ENCODE data around the gene RIC8B.

Gene RIC8B

GRCh38 chr12:106910202-106910601, 135.7 kb downstream of the RIC8B start:
- Histone ChIP-seq H3K4me3 (ENCODE audit: low read length) (peak overlapping the region; percentile 43; the same call in 1 of the 2 replicates), H3K27me3 (ENCODE audit: low read depth, low read length) (peaks cover 82% of the 10 kb centered on the region), H3K4me2 (ENCODE audit: low read length) (peak overlapping the region; percentile 68), H3K36me3 (replicated peaks; ENCODE audit: low read depth, low read length) (no peaks in the 10 kb centered on the region), H4K20me1 (ENCODE audit: insufficient read depth, low read length) (peaks cover 73% of the 10 kb centered on the region), H3K4me1 (ENCODE audit: low read length) (peaks cover 26% of the 10 kb centered on the region), H2AFZ (ENCODE audit: low read depth, low read length) (no peak overlapping the region), H3K9ac (ENCODE audit: low read length) (no peak overlapping the region), H3K9me3 (ENCODE audit: insufficient read depth, low read length) (no peaks in the 10 kb centered on the region), H3K79me2 (ENCODE audit: low read length) (no peaks in the 10 kb centered on the region), H3K27ac (ENCODE audit: low read length) (no peak overlapping the region)
- TF ChIP-seq EZH2phosphoT487 (IDR thresholded peaks at IDR 0.05; ENCODE audit: low read depth) (peak; percentile 93), CTCF (IDR thresholded peaks at IDR 0.05; ENCODE audit: low read depth, low read length) (no peak)

GRCh38 chr12:106911581-106911980, 137.1 kb downstream of the RIC8B start:
- Histone ChIP-seq H3K9me3 (ENCODE audit: insufficient read depth, low read length) (no peaks in the 10 kb centered on the region), H3K4me1 (ENCODE audit: low read length) (peaks cover 26% of the 10 kb centered on the region), H2AFZ (ENCODE audit: low read depth, low read length) (no peak overlapping the region), H3K27me3 (ENCODE audit: low read depth, low read length) (peaks cover 84% of the 10 kb centered on the region), H3K36me3 (replicated peaks; ENCODE audit: low read depth, low read length) (no peaks in the 10 kb centered on the region), H3K27ac (ENCODE audit: low read length) (no peak overlapping the region), H4K20me1 (ENCODE audit: insufficient read depth, low read length) (peaks cover 78% of the 10 kb centered on the region), H3K4me2 (ENCODE audit: low read length) (peak overlapping the region; percentile 68), H3K4me3 (ENCODE audit: low read length) (peak overlapping the region; percentile 16; the same call in 1 of the 2 replicates), H3K9ac (ENCODE audit: low read length) (no peak overlapping the region), H3K79me2 (ENCODE audit: low read length) (no peaks in the 10 kb centered on the region)
- no peak for TF ChIP-seq CTCF (IDR thresholded peaks at IDR 0.05; ENCODE audit: low read depth, low read length)
- TF ChIP-seq EZH2phosphoT487 (IDR thresholded peaks at IDR 0.05; ENCODE audit: low read depth) = no peak

GRCh38 chr12:106913456-106913855, 139.0 kb downstream of the RIC8B start:
- peaks cover 82% of the 10 kb centered on the region for H3K27me3 ChIP-seq (ENCODE audit: low read depth, low read length)
- TF ChIP-seq CTCF (IDR thresholded peaks at IDR 0.05; ENCODE audit: low read depth, low read length) (no peak), EZH2phosphoT487 (IDR thresholded peaks at IDR 0.05; ENCODE audit: low read depth) (no peak)
- H4K20me1 ChIP-seq (ENCODE audit: insufficient read depth, low read length) = peaks cover 71% of the 10 kb centered on the region
- no peak overlapping the region for H2AFZ ChIP-seq (ENCODE audit: low read depth, low read length)
- no peaks in the 10 kb centered on the region for H3K9me3 ChIP-seq (ENCODE audit: insufficient read depth, low read length)
- no peak overlapping the region for H3K27ac ChIP-seq (ENCODE audit: low read length)
- H3K4me1 ChIP-seq (ENCODE audit: low read length) = peaks cover 21% of the 10 kb centered on the region
- no peaks in the 10 kb centered on the region for H3K36me3 ChIP-seq (replicated peaks; ENCODE audit: low read depth, low read length)
- H3K4me2 ChIP-seq (ENCODE audit: low read length) = no peak overlapping the region
- no peak overlapping the region for H3K4me3 ChIP-seq (ENCODE audit: low read length)
- no peak overlapping the region for H3K9ac ChIP-seq (ENCODE audit: low read length)
- no peaks in the 10 kb centered on the region for H3K79me2 ChIP-seq (ENCODE audit: low read length)

GRCh38 chr12:106914796-106915634, 140.5 kb downstream of the RIC8B start:
- Histone ChIP-seq H3K27ac (ENCODE audit: low read length) (no peak overlapping the region), H2AFZ (ENCODE audit: low read depth, low read length) (no peak overlapping the region), H4K20me1 (ENCODE audit: insufficient read depth, low read length) (peaks cover 64% of the 10 kb centered on the region), H3K9ac (ENCODE audit: low read length) (no peak overlapping the region), H3K4me3 (ENCODE audit: low read length) (no peak overlapping the region), H3K4me1 (ENCODE audit: low read length) (peaks cover 20% of the 10 kb centered on the region), H3K27me3 (ENCODE audit: low read depth, low read length) (peaks cover 81% of the 10 kb centered on the region), H3K36me3 (replicated peaks; ENCODE audit: low read depth, low read length) (no peaks in the 10 kb centered on the region), H3K9me3 (ENCODE audit: insufficient read depth, low read length) (no peaks in the 10 kb centered on the region), H3K4me2 (ENCODE audit: low read length) (no peak overlapping the region), H3K79me2 (ENCODE audit: low read length) (no peaks in the 10 kb centered on the region)
- TF ChIP-seq CTCF (IDR thresholded peaks at IDR 0.05; ENCODE audit: low read depth, low read length) (no peak), EZH2phosphoT487 (IDR thresholded peaks at IDR 0.05; ENCODE audit: low read depth) (no peak)
